CD4-positive, alpha-beta T cell treated with Interleukin-6 for 4 hours (primary cell): Measurements from ENCODE around the gene SEPSECS.
"Not testable (repeated sequence)": the region's sequence is repeated elsewhere in the genome, so short reads cannot be mapped to it uniquely, and the experiment has no call there.

ENCODE experiments used
- DNase-seq: peaks from one replicate; pipeline ENCODE4 v3.0.0-alpha.2; 2020; ENCODE audit warnings: mixed read lengths

Gene SEPSECS

DNA sequence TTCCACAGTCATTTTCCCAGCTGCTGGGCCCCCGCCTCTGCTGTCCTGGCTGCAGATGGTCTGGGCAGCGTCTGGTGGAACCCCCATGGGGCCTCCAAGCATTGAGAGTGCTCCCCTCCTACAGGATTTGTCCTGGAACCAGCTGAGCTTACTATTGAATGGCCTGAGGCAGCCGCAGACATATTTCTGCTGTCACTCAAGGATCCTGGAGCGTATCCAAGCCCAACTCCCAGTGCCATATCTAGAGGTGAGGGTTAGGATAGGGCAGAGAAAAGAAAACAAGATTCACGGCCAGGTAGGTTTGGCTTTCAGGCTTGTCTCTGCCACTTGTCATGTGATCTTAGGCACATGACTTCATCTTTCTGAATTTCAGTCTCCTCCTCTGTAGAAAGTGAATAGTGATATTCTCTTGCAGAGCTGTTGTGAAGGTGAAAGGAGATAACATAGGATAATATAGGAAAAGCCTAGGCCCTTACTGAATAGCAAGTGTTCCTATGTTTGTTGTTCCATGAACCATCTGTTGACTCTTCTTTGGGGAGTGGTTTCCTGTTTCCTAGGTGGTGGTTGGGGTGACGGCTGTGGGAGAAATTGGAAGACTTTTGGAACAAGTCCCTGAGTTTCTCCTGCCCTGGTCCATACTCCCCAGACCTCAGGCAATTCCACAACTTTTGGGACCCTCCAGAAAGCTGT lies 52.3 kb downstream of the SEPSECS start:
- DNase-seq: no peak

- no peak for DNase-seq
These were observed 53.7 kb downstream of the SEPSECS start for GRCh38 chr4:25106363-25107151.

DNA sequence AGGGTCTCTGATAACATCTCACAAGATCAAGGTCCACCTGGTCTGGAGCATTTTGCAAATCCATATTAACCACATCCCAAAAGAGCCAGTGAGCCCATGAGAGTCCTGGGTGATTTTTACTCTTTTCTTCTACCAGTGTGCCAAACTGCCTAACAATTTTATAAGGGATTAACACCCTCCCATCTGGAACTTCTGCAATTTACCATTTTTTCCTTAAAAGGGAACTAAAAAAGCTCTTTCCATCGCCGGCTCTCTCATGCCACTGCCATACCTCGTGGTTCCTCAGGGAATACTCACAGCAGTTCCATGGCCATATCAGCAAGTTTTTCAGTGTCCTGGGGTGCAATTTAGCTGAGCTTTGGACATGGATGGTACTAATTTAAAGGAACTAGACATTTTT lies 55.7 kb downstream of the SEPSECS start:
- DNase-seq: no peak

- DNase-seq: no peak
These were observed 56.8 kb downstream of the SEPSECS start for GRCh38 chr4:25103418-25103817.

- DNase-seq: no peak
These were observed 58.4 kb downstream of the SEPSECS start for GRCh38 chr4:25101836-25102235.

DNA sequence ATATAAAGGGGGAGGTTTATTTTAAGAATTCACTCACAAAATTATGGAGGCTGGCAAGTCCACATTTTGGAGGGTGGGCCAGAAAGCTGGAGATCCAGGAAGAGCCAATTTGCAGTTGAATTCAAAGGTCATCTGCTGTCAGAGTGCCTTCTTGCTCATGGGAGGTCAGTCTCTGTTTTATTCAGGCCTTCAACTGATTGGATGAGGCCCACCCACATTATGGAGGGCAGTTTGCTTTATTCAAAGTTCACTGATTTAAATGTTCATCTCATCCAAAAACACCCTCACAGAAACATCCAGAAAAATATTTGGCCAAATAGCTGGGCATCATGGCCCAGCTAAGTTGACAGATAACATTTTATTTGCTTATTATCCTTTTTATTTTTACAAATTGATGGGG lies 59.5 kb downstream of the SEPSECS start:
- no peak for DNase-seq

DNA sequence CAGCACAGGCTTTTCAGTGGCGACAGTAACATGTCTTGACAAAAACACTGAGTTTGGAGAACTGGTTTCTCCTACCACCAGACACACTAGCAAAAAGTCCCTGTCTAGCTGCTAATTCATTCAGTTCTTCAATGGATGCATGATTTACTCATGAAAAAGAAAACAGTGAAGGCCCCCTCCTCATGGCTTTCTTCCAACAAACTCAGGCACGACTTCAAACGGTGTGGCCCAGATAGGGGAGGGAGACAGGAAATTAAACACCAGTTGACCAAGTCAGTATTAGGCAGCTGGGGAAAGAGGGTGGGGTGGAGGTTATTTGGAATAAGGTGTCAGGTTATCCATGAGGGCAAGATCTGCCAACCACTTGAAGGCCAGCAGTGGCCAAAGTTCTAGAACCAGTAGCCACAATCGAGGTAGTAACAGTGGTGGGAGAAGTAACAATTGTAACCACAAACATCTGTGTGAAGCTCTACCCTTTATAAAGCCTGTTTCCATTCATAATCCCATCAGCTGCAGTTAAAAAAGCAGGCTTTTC lies 60.2 kb downstream of the SEPSECS start:
- DNase-seq: no peak

DNA sequence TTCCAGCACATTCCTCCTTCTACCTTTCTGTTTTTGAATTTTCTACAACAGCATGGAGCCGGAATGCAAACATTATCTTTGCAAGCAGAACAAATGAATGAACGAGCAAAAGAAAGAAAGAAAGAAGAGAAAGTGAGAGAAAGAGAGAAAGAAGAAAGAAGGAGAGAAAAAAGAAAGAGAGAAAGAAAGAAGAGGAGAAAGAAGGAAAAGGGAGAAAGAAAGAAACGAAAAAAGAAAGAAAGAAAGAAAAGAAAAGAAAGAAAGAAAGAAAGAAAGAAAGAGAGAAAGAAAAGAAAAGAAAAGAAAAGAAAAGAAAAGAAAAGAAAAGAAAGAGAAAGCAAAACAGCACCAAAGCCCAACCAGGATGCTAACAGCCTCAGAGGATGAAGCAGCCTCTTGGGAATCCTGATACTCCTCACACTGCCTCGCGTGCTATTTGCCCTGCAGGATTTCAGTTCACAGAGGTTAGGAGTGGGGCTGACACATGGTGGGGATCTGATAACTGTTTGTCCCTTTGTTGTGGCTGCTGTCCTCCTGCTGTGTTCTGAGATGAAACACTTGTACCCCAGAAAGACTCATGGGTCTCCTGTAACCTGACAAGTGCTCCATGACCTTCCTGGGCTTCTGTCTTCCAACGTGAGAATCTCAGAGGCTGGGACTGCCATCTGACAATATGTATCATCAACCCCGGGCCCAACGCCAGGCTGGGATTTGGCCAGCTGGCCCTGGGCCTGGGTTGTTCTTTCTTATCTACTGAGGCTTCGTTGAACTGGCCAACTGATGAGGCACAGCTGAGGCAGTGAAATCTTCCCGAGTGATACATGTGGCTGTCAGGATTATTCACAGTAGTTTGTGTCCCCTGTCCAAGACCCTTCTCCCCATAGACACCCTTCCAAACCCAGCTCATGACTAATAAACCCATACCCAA lies 61.0 kb downstream of the SEPSECS start:
- no peak for DNase-seq

- DNase-seq: no peak
These were observed 63.2 kb downstream of the SEPSECS start for GRCh38 chr4:25096981-25097443.

DNA sequence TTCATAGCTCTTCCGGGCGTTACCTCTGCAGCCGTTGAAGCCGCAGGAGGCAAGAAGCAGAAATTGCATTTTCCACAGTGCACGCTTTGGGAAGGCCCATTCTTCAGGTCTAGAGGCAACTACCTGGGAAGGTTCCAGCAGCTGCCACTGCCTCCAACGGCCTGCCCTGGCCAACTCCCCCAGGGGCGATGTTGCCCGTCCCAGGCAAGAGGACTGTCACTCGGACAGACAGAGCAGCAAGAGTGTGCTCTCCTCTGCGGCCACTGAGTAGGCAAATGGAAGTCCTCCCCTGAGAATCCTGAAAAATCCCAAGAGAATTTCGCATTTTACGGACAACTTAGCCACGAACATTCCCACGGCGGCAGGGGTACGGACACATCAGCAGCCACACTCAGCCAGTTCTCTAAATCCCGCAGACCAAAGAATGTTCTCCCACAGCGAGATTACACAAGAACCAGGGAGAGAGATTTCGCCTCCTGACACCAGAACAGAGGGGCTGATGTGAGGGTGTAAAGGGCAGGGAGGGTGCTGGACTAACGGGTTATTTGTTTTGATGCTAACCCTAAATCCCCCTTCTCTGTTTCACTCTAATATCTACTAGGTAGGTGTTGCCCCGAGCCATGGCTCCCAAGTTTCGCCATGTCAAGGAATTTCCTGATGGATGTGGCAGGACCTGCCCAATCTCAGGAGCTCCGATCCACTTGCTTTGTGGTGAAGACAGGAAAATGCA lies 63.8 kb downstream of the SEPSECS start:
- no peak for DNase-seq

DNA sequence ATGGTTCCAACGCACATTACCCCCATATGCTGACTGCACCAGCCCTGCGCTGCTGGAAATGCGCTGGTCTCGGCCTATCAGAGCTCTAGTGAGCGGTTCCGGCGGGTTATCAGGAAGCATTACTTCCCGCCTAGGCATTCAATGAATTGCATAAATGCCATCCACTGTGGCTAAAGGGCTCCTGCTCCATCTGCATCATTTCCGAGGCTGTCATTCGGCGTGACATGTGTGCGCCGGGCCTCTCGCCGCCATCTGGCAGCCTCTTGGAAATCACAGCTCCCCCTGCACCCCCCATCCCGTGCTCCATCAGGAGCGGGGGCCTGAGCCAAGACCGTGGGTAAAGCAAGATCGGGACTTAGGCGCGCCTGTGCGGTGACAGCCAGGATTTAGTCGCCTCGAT lies 64.4 kb downstream of the SEPSECS start:
- DNase-seq: no peak

- no peak for DNase-seq
These were observed 68.1 kb downstream of the SEPSECS start for GRCh38 chr4:25092139-25092538.

GRCh38 chr4:25090516-25090915 lies 69.7 kb downstream of the SEPSECS start:
- no peak for DNase-seq

DNA sequence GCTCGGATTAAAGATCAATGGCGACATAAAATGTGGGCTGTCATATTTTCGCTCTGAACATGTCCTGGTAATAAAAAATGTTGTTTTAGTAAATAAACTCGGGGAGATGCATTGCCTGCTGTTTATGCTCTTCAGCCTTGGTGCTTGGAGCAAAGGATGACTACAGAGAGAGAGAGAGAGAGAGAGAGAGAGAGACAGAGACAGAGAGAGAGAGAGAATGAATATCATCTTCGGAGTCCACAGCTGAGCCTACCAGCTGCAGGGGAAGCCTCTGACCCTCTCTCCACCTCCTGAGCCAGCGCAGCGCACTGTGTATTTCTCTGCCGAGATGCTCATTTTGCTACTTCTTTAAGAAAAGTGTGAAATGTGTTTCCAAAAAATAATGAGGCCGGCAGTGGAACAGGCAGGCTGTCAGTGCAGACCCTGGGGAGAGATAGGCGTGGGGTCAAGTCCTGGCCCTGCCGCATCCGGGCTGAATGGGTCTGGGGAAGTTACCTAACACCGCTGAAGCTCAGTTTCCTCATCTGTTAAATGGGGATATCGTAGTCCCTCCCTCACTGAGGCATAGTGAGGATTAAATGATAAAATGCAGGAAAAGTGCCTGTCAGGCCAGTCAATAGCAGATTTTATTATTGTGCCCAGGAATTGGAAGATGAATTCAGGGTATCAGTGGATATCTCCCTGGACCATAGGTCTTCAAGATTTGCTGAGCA lies 71.0 kb downstream of the SEPSECS start:
- DNase-seq: no peak

GRCh38 chr4:25088093-25088952 lies 71.9 kb downstream of the SEPSECS start:
- DNase-seq: no peak

GRCh38 chr4:25085671-25086070 lies 74.6 kb downstream of the SEPSECS start:
- DNase-seq: no peak

DNA sequence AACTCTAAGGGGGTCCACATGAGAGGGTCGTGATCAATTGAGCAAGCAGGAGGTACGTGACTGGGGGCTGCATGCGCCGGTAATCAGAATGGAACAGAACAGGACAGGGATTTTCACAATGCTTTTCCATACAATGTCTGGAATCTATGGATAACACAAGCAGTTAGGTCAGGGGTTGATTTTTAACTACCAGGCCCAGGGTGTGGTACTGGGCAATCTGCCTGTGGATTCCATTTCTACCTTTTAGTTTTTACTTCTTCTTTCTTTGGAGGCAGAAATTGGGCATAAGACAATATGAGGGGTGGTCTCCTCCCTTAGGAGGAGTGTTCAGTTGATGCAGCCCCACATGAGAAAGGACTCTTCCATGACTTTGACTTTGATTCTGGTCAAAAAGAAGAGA lies 76.8 kb downstream of the SEPSECS start:
- DNase-seq: not testable (repeated sequence)

DNA sequence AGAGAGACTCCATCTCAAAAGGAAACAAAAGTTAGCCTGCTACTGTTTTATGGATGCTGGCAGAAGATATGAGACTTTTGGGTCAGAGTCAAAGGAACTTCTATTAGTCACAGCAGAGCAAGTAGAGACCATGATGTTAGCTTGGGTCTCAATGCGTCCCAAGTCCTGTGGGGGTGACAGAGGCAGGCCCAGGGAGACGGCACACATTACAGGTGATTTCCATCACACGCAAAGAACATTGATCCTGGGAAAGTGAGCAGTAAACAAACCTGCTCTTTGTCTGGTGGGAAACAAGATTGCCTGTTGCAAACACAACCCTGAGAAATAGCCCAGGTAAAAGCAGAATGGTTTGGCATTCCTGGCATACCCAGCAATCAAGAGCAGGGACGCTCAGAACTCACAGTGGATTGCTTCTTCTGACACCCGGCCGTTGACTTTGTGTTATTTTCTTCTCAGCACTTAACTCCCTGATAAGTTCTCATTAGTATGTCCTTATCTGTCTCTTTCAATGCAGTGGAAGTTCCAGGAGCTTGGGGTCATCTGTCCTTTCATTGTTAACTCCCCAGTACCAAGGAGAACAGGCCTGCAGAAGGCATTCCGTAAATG lies 78.3 kb downstream of the SEPSECS start:
- DNase-seq: no peak

GRCh38 chr4:25080571-25080970 lies 79.7 kb downstream of the SEPSECS start:
- no peak for DNase-seq

- DNase-seq: no peak
These were observed 81.7 kb downstream of the SEPSECS start for GRCh38 chr4:25078523-25078922.
